Amniotic stem cell (primary cell): Measurements from ENCODE around the gene TJP3.
A peak's percentile ranks its signal among the peaks of the same experiment; 100 is the strongest.

Experiments used
- DNase-seq: peaks from one replicate; lab custom pipeline; 2025; lab: John Stamatoyannopoulos, UW

The TJP3 gene

DNA sequence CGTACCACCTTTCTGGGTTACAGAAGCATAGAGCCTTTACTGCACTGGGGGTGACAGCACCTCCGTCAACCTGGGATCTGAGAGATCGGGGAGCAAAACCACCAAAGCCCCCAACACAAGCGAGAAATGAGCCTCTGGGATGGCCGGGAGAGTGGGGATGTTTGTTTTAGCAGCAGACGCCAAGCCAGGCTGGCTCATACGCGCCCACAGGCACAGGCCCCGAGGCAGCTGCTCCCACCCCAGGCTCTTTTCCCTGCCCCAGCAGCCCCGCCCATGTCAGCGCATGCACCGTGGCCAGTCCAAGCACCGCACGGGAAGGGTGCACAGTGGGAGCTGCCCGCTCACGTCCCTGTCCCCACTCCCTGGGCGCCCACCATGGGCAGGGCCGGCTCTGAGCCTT, 16.5 kb upstream of the TJP3 start:
- DNase-seq, result no peak

DNA sequence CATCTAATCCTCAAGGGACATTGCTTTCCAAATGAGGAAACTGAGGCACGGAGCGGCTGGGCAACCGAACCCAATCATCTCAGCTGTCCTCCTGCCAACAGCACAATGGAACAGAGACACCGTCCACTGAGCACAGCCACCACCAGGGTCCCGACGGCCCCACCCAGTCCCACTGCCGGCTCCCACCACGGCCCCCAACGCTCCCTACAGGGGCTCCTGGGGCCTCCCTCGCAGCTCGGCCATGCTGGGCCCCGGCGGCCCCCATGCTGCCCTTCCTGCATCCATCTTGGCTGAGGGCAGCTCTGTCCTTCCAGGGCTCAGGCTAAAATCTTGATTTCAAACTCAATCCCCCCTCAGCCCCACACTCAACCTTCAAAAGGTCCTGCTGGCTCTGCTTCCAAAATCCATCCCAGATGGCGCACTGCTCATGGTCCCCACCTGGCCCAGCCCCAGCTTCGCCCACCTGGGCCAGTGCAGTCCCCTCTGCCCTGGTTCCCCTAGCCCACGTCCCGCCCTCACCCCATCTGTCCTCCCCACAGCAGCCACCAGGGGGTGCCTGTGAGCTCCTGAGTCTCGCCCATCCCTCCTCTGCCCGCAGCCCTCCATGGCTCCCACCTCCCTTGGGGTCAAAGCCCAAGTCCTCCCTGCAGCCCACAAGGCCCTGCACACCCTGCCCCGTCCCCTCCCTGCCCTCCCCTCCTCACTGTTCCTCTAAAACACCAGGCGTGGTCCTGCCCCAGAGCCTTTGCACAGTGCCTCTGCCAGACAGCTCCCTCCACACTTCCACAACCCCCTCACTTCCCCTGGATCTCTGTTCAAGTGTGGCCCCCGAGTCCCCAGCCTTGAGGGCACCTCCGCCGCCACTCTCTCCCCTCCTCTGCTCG, 15.8 kb upstream of the TJP3 start:
- no peak for DNase-seq

DNA sequence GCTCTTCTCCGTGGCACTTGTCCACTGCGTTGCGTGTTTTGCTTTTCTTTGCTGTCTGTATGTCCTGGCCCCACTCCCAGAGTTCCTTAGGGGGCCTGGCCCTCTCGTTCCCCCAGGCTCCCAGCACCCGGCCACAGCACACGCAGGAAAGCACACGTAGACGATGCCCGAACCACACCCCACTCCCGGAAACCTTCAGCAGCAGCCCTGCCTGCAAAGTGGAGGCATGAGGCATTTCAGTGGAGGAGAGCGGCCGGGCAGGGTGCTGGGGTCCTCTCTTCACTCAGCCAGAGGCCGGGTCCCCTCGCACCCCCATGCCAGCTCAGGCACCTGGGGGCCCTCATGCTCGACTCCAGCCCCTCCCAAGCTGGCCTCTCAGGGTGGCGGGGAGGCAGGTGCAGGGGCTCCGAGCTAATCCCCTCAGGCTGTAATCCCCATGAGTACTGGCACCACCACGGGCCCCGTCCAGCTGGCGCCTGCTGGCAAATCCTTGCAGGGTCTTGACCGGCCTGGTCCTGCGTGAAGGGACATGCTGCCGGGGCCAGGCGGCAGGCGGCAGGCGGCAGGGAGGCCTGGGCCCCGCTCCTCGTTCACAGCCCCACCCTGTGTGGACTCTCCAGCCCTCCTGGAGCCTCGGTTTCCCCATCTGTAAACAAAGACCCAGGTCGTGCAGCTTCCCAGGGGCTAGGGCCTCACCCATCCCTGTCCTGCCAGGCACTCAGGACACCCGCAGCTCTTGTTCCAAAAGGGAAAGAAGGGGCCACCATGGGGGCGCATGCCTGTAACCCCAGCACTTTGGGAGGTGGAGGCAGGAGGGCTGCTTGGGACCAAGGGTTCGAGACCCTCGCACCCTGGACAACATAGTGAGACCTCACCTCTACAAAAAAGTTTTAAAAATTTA, 14.9 kb upstream of the TJP3 start:
- DNase-seq, result no peak

DNA sequence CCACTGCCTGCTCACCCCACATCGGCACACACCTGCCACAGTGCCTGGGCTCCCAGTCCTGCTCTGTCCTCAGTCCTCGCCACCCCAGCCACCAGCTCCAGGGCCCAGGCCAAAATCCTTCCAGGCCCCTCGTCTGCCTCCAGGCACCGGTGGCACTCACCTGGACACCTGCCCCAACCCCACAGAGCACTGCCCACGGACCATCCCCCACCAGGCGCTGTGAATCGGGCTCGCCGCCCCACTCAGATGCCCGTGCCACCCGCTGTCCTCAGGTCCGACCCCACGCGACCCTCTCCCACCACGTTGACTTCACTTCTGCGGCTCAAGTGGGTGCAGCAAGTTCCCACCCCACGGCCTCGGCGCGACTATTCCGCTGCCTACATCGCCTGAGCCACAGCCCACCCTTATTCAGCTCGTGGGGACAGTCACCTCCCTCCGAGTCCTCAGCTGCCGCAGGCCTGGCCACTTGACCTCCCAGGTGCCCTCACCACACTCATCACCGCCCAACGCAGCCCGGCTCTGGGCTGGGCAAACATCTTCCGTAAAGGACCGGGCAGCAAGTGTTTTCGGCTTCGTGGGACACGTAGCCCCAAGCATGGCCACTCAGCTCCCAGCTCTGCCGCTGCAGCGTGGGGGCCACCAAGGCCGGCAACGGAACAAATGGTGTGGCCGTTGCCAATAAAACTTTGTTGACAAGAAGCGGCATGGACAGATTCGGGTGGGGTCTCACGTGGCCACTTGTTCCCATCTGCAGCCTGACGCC, 13.6 kb upstream of the TJP3 start:
- DNase-seq, result no peak

DNA sequence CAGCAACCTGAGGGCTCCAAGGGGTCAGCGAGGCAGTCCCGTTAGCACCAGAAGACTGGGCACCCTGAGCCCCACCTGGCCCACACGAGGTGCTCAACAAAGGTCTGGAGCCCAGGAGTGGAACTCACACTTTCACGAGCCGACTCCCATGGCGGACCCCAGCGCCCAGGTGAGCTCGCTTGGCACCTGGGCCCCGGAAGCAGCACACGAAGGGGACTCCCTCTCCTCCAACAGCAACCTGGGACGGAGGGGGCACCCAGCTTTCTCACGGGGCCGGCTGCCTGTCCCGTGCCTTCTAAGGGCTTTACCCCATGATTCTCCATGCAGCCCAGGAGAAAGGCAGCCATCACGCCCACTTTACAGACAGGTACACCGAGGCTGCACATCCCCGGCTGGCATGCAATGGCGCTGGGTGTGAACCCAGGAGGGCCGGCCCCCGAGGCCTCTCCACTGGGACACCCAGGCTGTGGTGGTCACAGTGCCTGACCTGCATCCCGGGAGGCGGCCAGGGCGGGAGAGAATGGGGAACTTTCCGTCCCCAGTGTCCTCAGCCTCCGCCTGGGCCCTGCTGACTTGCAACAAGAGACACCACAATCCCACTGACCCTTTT, 13.0 kb upstream of the TJP3 start:
- DNase-seq, result no peak

DNA sequence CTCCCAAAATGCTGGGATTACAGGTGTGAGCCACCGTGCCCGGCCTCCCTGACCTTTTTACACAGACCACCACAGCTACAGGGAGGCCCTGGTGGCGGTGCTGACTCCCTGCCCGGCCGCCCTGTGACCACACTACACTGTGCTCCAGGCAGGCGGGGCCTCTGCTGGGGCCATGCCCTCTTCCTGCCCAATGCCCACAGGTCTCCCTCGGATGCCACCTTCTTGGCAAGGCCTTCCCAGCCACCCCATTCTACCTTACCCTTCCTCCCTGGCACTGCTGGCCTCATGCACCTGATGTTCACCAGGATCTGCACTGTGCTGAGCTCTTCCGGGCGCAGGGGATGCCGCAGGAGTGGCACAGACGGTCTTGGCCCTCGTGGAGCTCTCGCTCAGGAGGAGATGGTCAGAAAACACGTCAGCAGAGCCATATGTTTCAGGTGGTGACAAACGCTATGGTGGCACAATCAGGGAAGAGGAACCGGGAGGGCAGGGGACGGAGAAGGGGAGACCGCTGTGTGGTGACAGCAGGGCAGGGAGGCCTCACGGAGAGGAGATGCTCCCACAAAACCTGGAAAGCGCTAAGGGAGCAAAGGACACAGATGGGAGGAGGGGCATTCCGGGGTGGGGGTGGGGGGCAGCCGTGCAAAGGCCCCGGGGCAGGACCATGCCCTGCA, 12.1 kb upstream of the TJP3 start:
- no peak for DNase-seq

DNA sequence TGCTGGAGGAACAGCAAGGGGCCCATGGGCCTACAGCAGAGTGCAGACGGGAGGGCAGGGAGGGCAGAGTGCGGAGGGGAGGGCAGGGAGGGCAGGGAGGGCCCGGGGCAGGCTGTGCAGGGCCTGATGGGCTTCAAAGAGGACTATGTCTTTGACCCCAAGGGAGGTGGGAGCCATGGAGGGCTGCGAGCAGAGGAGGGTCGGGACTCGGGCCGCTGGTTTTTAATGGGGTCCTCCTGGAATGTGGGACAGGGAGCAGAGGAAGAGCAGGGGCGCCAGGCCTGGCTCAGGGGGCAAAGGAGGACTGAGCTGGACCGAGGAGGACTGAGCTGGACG, 11.6 kb upstream of the TJP3 start:
- no peak for DNase-seq

DNA sequence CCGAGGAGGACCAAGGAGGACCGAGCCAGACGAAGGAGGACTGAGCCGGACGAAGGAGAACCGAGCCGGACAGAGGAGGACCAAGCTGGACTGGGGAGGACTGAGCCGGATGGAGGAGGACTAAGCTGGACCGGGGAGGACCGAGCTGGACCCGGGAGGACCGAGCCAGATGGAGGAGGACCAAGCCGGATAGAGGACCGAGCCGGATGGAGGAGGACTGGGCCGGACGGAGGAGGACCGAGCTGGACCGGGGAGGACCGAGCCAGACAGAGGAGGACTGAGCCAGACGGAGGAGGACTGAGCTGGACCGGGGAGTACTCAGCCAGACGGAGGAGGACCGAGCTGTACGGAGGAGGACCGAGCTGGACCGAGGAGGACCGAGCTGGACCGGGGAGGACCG, 11.1 kb upstream of the TJP3 start:
- DNase-seq, result no peak

DNA sequence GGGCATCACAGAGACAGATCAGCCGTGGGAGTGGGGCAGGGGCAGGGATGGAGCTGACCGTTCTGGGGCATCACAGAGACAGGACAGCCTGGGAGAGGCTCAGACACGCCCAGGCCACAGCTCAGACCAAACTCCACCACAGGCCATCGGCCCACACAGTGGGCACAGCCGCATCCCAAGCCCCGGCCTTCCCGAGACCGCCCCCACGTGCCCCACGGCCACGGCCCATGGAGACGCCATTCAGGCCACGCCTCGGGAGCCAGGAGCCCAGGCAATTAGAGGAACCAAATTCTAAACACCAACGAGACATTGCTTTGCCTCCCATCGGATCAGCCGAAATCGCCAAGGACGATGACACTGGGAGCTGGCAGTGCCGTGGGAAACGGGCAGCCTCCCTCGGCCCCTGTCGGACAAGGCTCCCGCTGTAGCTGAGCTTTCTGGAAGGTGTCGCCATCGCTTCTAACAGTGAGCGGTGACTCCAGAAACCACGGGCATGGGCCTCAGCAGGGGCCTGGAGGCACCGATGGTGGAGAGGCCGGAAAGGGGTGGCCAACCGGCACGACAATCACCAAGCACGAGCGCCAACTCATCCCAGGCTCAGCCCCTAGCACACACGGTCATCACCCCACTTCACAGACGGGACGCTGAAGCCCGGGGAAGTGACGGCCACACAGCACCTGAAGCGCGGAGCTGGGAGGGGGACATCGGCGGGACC, 10.4 kb upstream of the TJP3 start:
- DNase-seq, result no peak

DNA sequence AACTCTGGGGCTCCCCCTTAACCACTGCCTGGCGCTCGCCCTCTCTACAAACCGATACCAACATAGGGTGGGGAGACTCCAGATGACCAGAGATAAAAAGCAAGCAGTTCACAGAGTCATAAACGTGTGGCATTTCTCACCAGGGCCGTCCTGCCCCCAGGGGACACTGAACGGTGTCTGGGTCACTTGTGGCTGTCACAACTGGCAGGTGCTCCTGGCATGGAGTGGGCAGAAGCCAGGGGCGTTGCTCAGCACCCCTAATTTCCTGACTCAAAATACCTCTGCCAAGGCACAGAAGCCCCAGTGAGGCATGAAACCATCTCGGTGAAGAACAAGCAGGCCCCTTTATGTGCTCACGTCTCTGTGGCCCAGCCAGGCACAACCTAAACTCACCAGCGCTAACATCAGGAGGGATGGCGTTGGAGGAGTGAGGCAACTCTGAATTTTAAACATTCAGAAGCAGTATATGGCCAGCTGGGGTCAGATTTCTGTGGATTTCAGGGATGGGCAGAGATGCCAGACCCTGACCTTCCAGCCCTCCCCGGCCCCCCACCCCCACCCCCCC, 9.7 kb upstream of the TJP3 start:
- no peak for DNase-seq

DNA sequence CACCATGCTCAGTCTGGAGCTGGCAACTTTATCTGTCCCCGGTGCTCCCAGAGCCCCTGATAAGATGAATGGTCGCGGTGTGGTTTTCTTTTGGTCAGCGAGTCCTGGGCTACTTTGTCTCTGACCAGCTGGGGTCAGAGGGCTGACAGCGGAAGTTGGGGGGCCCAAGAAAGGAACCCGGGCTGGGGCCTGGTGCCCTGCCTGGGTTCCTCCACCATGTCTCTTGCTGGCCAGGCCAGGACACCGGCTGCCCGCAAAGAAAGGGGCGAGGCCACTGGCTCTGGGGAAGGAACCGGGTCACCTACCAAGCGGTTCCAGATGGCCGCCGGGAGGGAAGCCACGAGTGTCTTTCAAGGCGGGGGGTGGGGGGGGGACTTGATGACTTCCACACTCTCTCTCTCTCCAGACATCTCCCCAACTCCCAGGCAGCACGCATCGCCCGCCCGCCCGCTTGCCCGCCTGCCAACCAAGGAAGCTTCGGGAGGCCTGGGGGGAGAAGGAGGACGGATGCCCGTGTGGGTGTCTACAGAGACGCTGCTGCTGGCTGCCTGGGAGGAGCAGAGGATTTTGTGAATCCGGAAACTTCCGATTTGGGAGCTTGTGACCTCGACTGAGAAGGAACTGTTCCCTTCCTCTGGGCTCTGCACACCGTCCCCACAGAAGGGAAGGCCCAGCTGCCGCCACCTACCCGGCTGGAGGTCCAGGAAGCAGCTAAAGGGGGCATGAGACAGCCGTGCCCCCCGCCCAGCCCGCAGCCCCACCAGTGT, 9.0 kb upstream of the TJP3 start:
- no peak for DNase-seq

DNA sequence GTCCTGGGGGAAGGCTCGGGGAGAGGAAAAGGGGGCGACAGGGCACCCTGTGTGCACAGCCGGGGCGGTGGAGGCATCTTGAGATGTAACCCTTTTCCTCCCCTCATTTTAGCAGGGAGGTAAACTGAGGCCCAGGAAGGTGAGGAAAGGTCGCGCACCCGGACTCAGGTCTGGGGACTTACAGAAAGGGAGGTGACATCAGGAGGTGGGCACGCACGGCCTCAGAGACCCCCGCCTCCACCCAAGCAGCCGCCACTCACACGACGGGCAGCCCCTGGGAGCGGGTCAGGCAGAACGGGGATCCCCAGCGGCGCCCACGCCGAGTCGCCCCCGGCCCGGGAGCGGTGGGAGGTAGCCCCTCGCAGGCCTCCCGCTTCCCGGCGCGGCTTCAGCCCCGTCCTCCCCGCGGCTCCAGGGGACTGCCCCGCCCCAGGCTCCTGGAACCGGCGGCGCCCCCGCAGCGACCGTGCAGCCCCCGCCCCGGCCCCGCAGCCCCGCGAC, 8.4 kb upstream of the TJP3 start:
- no peak for DNase-seq

DNA sequence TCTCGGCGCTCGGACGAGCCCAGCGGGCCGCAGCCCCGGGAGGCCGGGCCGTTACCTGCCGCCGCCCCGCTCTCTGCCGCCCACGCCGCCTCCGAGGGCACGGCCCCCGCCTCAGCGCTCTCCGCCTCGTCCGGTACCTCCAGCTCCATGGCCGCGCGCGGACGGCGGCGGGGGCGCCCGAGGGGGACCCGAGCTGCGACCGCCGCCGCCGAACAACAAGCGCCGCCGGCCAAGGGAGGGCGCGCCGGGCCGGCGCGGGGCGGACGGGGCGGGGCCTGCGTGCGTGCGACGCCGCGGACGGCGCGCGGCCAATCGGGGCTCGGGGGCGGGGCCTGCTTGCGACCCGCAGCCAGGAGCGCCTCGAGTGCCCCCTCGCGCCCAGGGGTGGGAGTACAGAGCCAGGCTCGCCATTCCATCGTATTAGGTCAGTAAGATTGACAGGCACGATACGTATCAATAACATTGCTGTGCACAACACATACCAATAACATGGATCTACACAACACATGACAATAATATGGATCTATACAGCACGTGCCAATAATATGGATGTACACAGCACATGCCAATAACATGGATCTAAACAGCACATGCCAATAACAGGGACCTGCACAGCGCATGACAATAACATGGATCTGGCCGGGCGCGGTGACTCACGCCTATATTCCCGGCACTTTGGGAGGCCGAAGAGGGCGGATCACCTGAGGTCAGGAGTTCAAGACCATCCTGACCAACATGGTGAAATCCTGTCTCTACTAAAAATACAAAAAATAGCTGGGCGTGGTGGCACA, 7.7 kb upstream of the TJP3 start, which contains the start of gene PIP5K1C:
Gene PIP5K1C (minus strand): TSS at position 227 of the 791 bp plus-strand sequence. CDS start 78 bp downstream, at position 149.
- DNase-seq, result peak; percentile 69

DNA sequence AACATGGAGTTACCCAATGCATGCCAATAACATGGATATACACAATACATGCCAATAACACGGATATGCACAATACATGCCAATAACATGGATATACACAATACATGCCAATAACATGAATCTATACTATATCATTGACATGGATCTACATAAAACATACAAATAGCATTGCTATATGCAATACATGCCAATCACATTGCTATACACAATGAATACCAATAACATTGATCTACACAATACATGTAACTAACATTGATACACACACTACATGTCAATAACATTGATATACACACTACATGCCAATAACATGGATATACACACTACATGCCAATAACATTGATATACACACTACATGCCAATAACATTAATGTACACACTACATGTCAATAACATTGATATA, 7.0 kb upstream of the TJP3 start:
- DNase-seq, result no peak

DNA sequence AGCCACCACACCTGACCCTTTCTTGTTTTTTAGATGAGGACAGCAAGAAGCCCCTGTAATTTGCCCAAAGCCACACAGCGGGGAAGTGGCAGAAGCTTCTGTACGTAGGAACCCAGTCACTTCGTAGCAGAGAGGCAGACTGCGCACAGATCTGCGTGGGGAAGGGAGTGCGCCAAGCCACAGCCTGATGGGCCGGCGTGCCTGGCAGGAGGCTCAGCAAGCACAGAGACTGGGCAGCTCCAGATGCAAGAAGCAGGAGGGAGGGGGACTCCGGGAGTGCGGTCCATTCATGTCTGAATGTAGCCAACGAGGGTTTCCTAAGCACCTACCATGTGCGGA, 347 bp upstream of the TJP3 start:
- DNase-seq, result no peak

DNA sequence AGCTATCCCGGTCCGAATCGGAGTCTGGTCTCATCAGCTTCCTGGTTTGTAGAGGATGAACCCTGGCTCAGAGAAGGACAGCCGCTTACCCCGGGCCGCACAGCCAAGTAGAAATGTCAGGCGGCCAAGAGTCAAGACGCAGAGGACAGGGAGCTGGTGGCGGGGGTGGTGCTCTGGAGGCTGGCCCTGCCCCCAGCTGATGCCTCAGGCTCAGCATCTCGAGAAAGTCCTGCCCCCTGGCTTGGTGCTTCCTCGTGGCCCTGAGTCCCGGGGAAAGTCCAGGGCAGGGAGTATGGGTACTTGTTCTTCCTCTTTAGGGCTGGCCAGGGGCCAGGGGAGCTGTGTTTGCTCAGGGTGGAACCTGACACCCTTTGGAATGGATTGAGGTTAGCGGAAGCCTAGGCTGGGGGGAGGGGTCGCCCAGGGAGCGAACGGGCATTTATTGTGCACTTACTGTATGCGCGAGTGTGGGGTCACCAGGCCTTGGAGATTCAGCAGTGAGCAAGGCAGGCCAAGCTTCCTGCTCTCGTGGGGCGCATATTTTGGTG, 2.2 kb downstream of the TJP3 start:
- no peak for DNase-seq

DNA sequence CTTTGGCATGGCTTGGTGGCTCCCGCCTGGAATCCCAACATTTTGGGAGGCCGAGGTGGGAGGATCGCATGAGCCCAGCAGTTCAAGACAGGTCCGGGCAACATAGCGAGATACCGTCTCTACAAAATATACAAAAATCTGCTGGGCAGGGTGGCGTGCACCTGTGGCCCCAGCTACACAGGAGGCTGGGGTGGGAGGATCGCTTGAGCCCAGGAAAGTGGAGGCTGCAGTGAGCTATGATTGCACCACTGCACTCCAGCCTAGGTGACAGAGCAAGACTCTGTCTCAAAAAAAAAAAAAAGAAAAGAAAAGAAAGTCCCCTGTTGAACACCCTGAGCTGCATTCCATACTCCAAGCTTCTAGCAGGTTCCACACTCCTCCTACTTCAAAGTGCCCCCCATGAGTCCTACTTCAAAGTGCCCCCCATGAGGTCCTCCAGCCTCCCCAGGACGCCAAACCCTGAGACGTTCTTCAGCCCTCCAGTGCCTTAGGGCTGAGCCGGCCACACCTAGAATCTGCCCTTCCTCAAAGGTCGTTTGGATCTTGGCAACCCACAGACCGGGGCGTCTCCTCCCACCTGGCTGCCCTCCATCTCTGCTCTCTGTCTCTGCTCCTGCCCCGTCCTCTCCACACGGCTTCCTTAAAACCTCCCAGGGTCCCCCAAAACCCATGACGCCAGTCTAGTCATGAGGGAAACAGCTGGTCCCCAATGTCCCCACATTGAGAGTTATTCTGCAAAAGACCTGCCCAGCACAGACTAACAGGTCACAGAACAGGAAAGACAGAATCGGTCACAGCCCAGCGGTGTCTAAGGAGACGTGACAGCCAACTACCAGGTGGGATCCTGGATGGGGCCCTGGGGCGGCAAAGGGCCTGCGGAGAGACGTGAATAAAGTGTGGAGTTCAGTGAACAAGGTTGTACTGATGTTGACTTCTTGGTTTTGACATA, 4.8 kb downstream of the TJP3 start:
- DNase-seq, result no peak
